H1 (cell line): ENCODE measurements around the gene FOXL3. TPM values are rescaled to one million over a fixed set of nuclear protein-coding genes. Genes with fewer than 3 reads are reported as not detected.

ENCODE experiments used
- CTCF ChIA-PET: fragments of 300-600 bp; sonication (Branson Sonifier 250); formaldehyde crosslinking; loops from one replicate; lab custom pipeline; 2021; ENCODE audit not compliant: partially characterized antibody; lab: Charles Lee
- POLR2A ChIA-PET: fragments of 300-600 bp; sonication (Branson Sonifier 250); formaldehyde crosslinking; loops from one replicate; lab custom pipeline; 2021; ENCODE audit warnings: inconsistent platforms; ENCODE audit not compliant: partially characterized antibody; lab: Charles Lee
- DNase-seq, 2 experiments: peaks; one replicate each; pipeline versions ENCODE4 v3.0.0 to v3.0.0-alpha.2; 2010 to 2022; ENCODE audit warnings: low spot score in 2 of 2, low read depth in 1 of 2, mixed read lengths in 1 of 2
- FAIRE-seq: peaks from 2 replicates; lab custom pipeline; 2011; peaks lifted over from hg19 to GRCh38; lab: Jason Lieb, UNC
- H2AFZ ChIP-seq: 2 replicates; pipeline ENCODE4 v1.8.1; 2012; ENCODE audit warnings: low read length, inconsistent platforms
- H2AK5ac ChIP-seq: 2 replicates; pipeline ENCODE4 v1.6.1; 2013; ENCODE audit warnings: low read depth, low read length
- H2BK120ac ChIP-seq: replicated peaks from 2 replicates; pipeline ENCODE3; 2013; ENCODE audit warnings: low read depth, low read length, inconsistent platforms
- H2BK12ac ChIP-seq: 2 replicates; pipeline ENCODE4 v1.6.1; 2013; ENCODE audit warnings: low read depth, low read length
- H2BK15ac ChIP-seq: 2 replicates; pipeline ENCODE4 v1.6.1; 2013; ENCODE audit warnings: low read length
- H2BK20ac ChIP-seq: 2 replicates; pipeline ENCODE4 v1.6.1; 2013; ENCODE audit warnings: low read length
- H2BK5ac ChIP-seq: 2 replicates; pipeline ENCODE4 v1.6.1; 2013; ENCODE audit warnings: low read depth, low read length
- H3K14ac ChIP-seq: 2 replicates; pipeline ENCODE4 v1.6.1; 2013; ENCODE audit warnings: inconsistent platforms; ENCODE audit not compliant: insufficient read length
- H3K18ac ChIP-seq: 2 replicates; pipeline ENCODE4 v1.6.1; 2013; ENCODE audit warnings: low read length; ENCODE audit errors: extremely low read depth
- H3K23ac ChIP-seq: 2 replicates; pipeline ENCODE4 v1.6.1; 2013; ENCODE audit warnings: inconsistent platforms; ENCODE audit not compliant: insufficient read length
- H3K23me2 ChIP-seq: 2 replicates; pipeline ENCODE4 v1.6.1; 2013; ENCODE audit warnings: low read depth, low read length
- H3K27ac ChIP-seq: 2 replicates; pipeline ENCODE4 v1.6.1; 2011; ENCODE audit warnings: low read depth, low read length, inconsistent platforms
- H3K27me3 ChIP-seq, 4 experiments: replicated peaks in 1 of 4; 1 replicate in 1 of 4; 2 replicates in 3 of 4; pipeline versions ENCODE4 v1.6.1 to v1.8.1; 2011 to 2013; ENCODE audit warnings: low read length in 3 of 4, mild to moderate bottlenecking in 3 of 4, inconsistent platforms in 2 of 4, mixed read lengths in 2 of 4, moderate library complexity in 1 of 4; ENCODE audit not compliant: control insufficient read depth in 3 of 4, insufficient read depth in 3 of 4; ENCODE audit errors: extremely low read depth in 1 of 4
- H3K36me3 ChIP-seq, 4 experiments: 2 replicates each; pipeline versions ENCODE4 v1.6.1 to v1.8.1; 2011 to 2013; ENCODE audit warnings: mild to moderate bottlenecking in 4 of 4, low read length in 3 of 4, moderate library complexity in 2 of 4, control low read depth in 1 of 4, inconsistent platforms in 1 of 4; ENCODE audit not compliant: insufficient read depth in 4 of 4, control insufficient read depth in 2 of 4
- H3K4ac ChIP-seq: replicated peaks from 2 replicates; pipeline ENCODE3; 2013; ENCODE audit warnings: low read length, low read depth, mixed read lengths, inconsistent platforms; ENCODE audit not compliant: insufficient read length
- H3K4me1 ChIP-seq, 4 experiments: replicated peaks in 1 of 4; 1 replicate in 1 of 4; 2 replicates in 3 of 4; pipeline versions ENCODE4 v1.6.1 to v1.8.1; 2011 to 2013; ENCODE audit warnings: low read length in 3 of 4, inconsistent platforms in 2 of 4, mixed read lengths in 1 of 4; ENCODE audit not compliant: insufficient read depth in 4 of 4, control insufficient read depth in 3 of 4
- H3K4me2 ChIP-seq, 2 experiments: 2 replicates each; pipeline versions ENCODE4 v1.6.1 to v1.8.1; 2011 to 2013; ENCODE audit warnings: low read depth in 2 of 2, low read length in 2 of 2, control low read depth in 1 of 2, inconsistent platforms in 1 of 2, mild to moderate bottlenecking in 1 of 2; ENCODE audit not compliant: insufficient read depth in 1 of 2
- H3K4me3 ChIP-seq, 4 experiments: fragments of 200-600, 300-600 bp in 1 of 4; sonication (generic), shearing (Covaris generic), sonication (Bioruptor Twin) in 1 of 4; 2 replicates each; pipeline versions ENCODE4 v1.5.1 to v1.8.1; 2011 to 2016; ENCODE audit warnings: low read length in 4 of 4, low read depth in 3 of 4, control low read depth in 2 of 4, inconsistent platforms in 2 of 4, mild to moderate bottlenecking in 2 of 4, mixed read lengths in 1 of 4, moderate library complexity in 1 of 4; ENCODE audit not compliant: insufficient read depth in 2 of 4; ENCODE audit errors: extremely low read depth in 1 of 4
- H3K56ac ChIP-seq: replicated peaks from 2 replicates; pipeline ENCODE3; 2013; ENCODE audit warnings: low read depth, mild to moderate bottlenecking, mixed read lengths, low read length, inconsistent platforms; ENCODE audit not compliant: insufficient read length
- H3K79me1 ChIP-seq: 2 replicates; pipeline ENCODE4 v1.6.1; 2013; ENCODE audit warnings: low read depth, low read length, control low read depth
- H3K79me2 ChIP-seq, 2 experiments: 2 replicates each; pipeline versions ENCODE4 v1.6.1 to v1.8.1; 2012 to 2013; ENCODE audit warnings: low read length in 2 of 2, mild to moderate bottlenecking in 2 of 2, inconsistent platforms in 1 of 2; ENCODE audit not compliant: insufficient read depth in 2 of 2, control insufficient read depth in 1 of 2
- H3K9ac ChIP-seq, 4 experiments: replicated peaks in 1 of 4; 1 replicate in 1 of 4; 2 replicates in 3 of 4; pipeline versions ENCODE4 v1.6.1 to v1.8.1; 2011 to 2013; ENCODE audit warnings: low read depth in 3 of 4, low read length in 3 of 4, control low read depth in 2 of 4, mild to moderate bottlenecking in 2 of 4, moderate library complexity in 2 of 4, inconsistent platforms in 1 of 4; ENCODE audit errors: extremely low read depth in 1 of 4
- H3K9me3 ChIP-seq, 2 experiments: 2 replicates each; pipeline versions ENCODE4 v1.6.1 to v1.8.1; 2012 to 2013; ENCODE audit warnings: mild to moderate bottlenecking in 2 of 2, moderate library complexity in 2 of 2, control low read depth in 1 of 2, inconsistent platforms in 1 of 2, low read depth in 1 of 2, low read length in 1 of 2, mixed read lengths in 1 of 2; ENCODE audit not compliant: insufficient read depth in 2 of 2
- H4K20me1 ChIP-seq, 2 experiments: replicated peaks in 1 of 2; 2 replicates each; pipeline versions ENCODE3 to v1.8.1; 2011 to 2013; ENCODE audit warnings: inconsistent platforms in 2 of 2, low read length in 2 of 2, mild to moderate bottlenecking in 1 of 2; ENCODE audit not compliant: insufficient read depth in 2 of 2, control insufficient read depth in 1 of 2
- H4K5ac ChIP-seq: 2 replicates; pipeline ENCODE4 v1.6.1; 2013; ENCODE audit warnings: low read length, low read depth, mixed read lengths, inconsistent platforms; ENCODE audit not compliant: insufficient read length
- H4K8ac ChIP-seq: 2 replicates; pipeline ENCODE4 v1.8.0; 2013; ENCODE audit warnings: mild to moderate bottlenecking, moderate library complexity, low read length, inconsistent platforms; ENCODE audit not compliant: insufficient read depth; ENCODE audit errors: extremely low read depth
- H4K91ac ChIP-seq: replicated peaks from 2 replicates; pipeline ENCODE3; 2013; ENCODE audit warnings: low read length, mixed read lengths, inconsistent platforms; ENCODE audit not compliant: insufficient read length
- CBX5 ChIP-seq: fragments of 300-800, 300-1000 bp; sonication (generic); IDR thresholded peaks from 2 replicates; pipeline ENCODE4 v1.7.1; 2016; ENCODE audit warnings: antibody characterized with exemption, low read length, low read depth
- POLR2AphosphoS5 ChIP-seq: IDR thresholded peaks from 2 replicates; pipeline ENCODE4 v1.6.1; 2011; ENCODE audit warnings: low read depth, low read length
- POU5F1 ChIP-seq: IDR thresholded peaks from 2 replicates; pipeline ENCODE4 v1.6.1; 2011; ENCODE audit warnings: low read depth, mild to moderate bottlenecking, low read length, moderate library complexity
- TBP ChIP-seq: IDR thresholded peaks from 2 replicates; pipeline ENCODE4 v1.6.1; 2011; ENCODE audit warnings: low read depth, low read length, improper control_type of control experiment
- USF2 ChIP-seq: IDR thresholded peaks from 2 replicates; pipeline ENCODE4 v1.6.1; 2011; ENCODE audit warnings: low read length, improper control_type of control experiment
- WGBS, 2 experiments: shearing (Covaris generic) in 1 of 2; methylation state at CpG; one replicate each; pipeline versions ENCODE4 v1.1.6 to v1.1.7; 2013 to 2015; ENCODE audit warnings: low lambda C conversion rate in 2 of 2, mixed read lengths in 2 of 2, inconsistent platforms in 1 of 2, low coverage in 1 of 2, missing lambda C conversion rate in 1 of 2; ENCODE audit not compliant: insufficient replicate concordance in 2 of 2, insufficient coverage in 1 of 2, insufficient read length in 1 of 2; ENCODE audit errors: extremely low coverage in 1 of 2, missing lambda C conversion rate in 1 of 2; 5-methylcytosine and 5-hydroxymethylcytosine counted together
- polyA plus RNA-seq, 7 experiments: library from polyadenylated mRNA; depleted of rRNA in 3 of 7; stranded (reverse) in 5 of 7; unstranded in 2 of 7; fragments of >200 nt in 5 of 7; fragments of 200-250 nt in 2 of 7; gene quantifications; 1 replicate in 5 of 7; 2 replicates in 1 of 7; 4 replicates in 1 of 7; pipeline versions ENCODE4 v1.2.1 to v1.2.3, GENCODE V29; 2011 to 2013; ENCODE audit warnings: missing spikeins in 2 of 7, mixed read lengths in 2 of 7
- total RNA-seq: library from RNA; stranded (reverse); fragmentation: NEBNext Ultra II Directional; extraction: Animal tissue kit (Norgen Biotek cat#: 25700); gene quantifications from 2 replicates; pipeline ENCODE4 v1.2.1, GENCODE V29; 2021

Gene FOXL3
- total and polyA plus RNA-seq, 2 of the 8 experiments (the other 6 are each of a cell fraction or from before 2014, with no cell fraction given), result not detected

- H2BK20ac ChIP-seq, result no peak overlapping the region
- no peak overlapping the region for H2AFZ ChIP-seq
- H3K23ac ChIP-seq, result no peak overlapping the region
- H3K4me2 ChIP-seq, result no peak overlapping the region
- H3K9ac ChIP-seq, result no peak overlapping the region
- TF ChIP-seq POLR2AphosphoS5 (no peak), CBX5 (no peak), USF2 (no peak), POU5F1 (no peak), TBP (no peak)
- TF ChIP-seq, all 59 proteins: peak for 0
- no peak overlapping the region for H2AK5ac ChIP-seq
- no peak overlapping the region for H3K4me3 ChIP-seq
- H3K18ac ChIP-seq, result no peak overlapping the region
- no peak overlapping the region for H4K8ac ChIP-seq
- peaks cover 27 to 75% of the 10 kb centered on the region in 2 experiments for H3K9me3 ChIP-seq
- ChIA-PET CTCF (no interaction called here), POLR2A (no interaction called here)
- H3K79me1 ChIP-seq, result no peaks in the 10 kb centered on the region
- H2BK5ac ChIP-seq, result no peak overlapping the region
- no peaks in the 10 kb centered on the region for H3K79me2 ChIP-seq
- no peak overlapping the region for H3K27ac ChIP-seq
- H4K5ac ChIP-seq, result no peak overlapping the region
- H2BK12ac ChIP-seq, result no peak overlapping the region
- H3K27me3 ChIP-seq, result no peaks in the 10 kb centered on the region
- H3K56ac ChIP-seq, result no peak overlapping the region
- H3K23me2 ChIP-seq, result no peaks in the 10 kb centered on the region
- H3K4me1 ChIP-seq, result no peaks in the 10 kb centered on the region
- FAIRE-seq (no peak), DNase-seq (no peak)
- no peak overlapping the region for H4K91ac ChIP-seq
- peaks cover 0 to 2% of the 10 kb centered on the region in 2 experiments for H4K20me1 ChIP-seq
- H3K4ac ChIP-seq, result no peak overlapping the region
- no peak overlapping the region for H2BK15ac ChIP-seq
- WGBS, 2 experiments, result 97% methylated on average over 18 of the region's 19 CpGs; no CpG with 5 or more reads in 1 of the 2 experiments
- peaks cover 5 to 67% (median 25%) of the 10 kb centered on the region in 4 experiments; a peak in 6 of 8 replicates for H3K36me3 ChIP-seq
- H3K14ac ChIP-seq, result no peak overlapping the region
- H2BK120ac ChIP-seq, result no peak overlapping the region
Observed at GRCh38 chr7:255038-255435, 34.9 kb upstream of the FOXL3 start.
